ENCODE data around the gene FES.
A peak's percentile ranks its signal among the peaks of the same experiment; 100 is the strongest.

FES gene

GRCh38 chr15:90873488-90873997, 10.8 kb upstream of the FES start:
- H3K27ac ChIP-seq = peak overlapping the region; percentile 98
- TF ChIP-seq CTCF (conservative IDR thresholded peaks at IDR 0.05) = no peak

GRCh38 chr15:90873998-90874605, 10.2 kb upstream of the FES start:
- TF ChIP-seq CTCF (conservative IDR thresholded peaks at IDR 0.05) = no peak
- peak overlapping the region; percentile 98 for H3K27ac ChIP-seq

GRCh38 chr15:90874986-90875385, 9.3 kb upstream of the FES start:
- H3K27ac ChIP-seq = peak overlapping the region; percentile 98; the same call in 1 of the 2 replicates

- no peak overlapping the region for H3K27ac ChIP-seq
- TF ChIP-seq CTCF (conservative IDR thresholded peaks at IDR 0.05) = no peak
Observed at GRCh38 chr15:90875549-90875981, 8.7 kb upstream of the FES start.

- TF ChIP-seq CTCF (conservative IDR thresholded peaks at IDR 0.05) = no peak
- no peak overlapping the region for H3K27ac ChIP-seq
Observed at GRCh38 chr15:90876046-90876445, 8.3 kb upstream of the FES start.

GRCh38 chr15:90876512-90877170, 7.7 kb upstream of the FES start:
- no peak for TF ChIP-seq CTCF (conservative IDR thresholded peaks at IDR 0.05)

GRCh38 chr15:90877315-90877714, 7.0 kb upstream of the FES start:
- TF ChIP-seq CTCF (conservative IDR thresholded peaks at IDR 0.05) = no peak
- no peak overlapping the region for H3K27ac ChIP-seq

More at GRCh38 chr15:90876512-90877170, 7.7 kb upstream of the FES start:
- no peak overlapping the region for H3K27ac ChIP-seq

- H3K27ac ChIP-seq = no peak overlapping the region
- TF ChIP-seq CTCF (conservative IDR thresholded peaks at IDR 0.05) = no peak
Observed at GRCh38 chr15:90877996-90878395, 6.3 kb upstream of the FES start.

Measured in VCaP (cell line).